Prostate gland (tissue), 2 donors: ENCODE measurements around the gene BANF1. TPM values are rescaled to one million over a fixed set of nuclear protein-coding genes. Genes with fewer than 3 reads are reported as not detected.

Experiments
- DNase-seq: peaks from one replicate; pipeline ENCODE4 v3.0.0-alpha.2; 2019; ENCODE audit warnings: low spot score
- H3K27ac ChIP-seq, 2 donors: fragments of 200-600 bp; sonication (generic); 2 replicates each; pipeline ENCODE4 v1.5.1; 2017 to 2019
- H3K27me3 ChIP-seq: fragments of 200-600 bp; sonication (generic); replicated peaks from 2 replicates; pipeline ENCODE4 v1.5.1; 2019; ENCODE audit not compliant: insufficient read depth
- H3K36me3 ChIP-seq, 2 donors: fragments of 200-600 bp; sonication (generic); 1 replicate in 1 of 2; 2 replicates in 1 of 2; pipeline versions ENCODE4 v1.5.1 to v1.8.1; 2017 to 2019
- H3K4me1 ChIP-seq: fragments of 200-600 bp; sonication (generic); replicated peaks from 2 replicates; pipeline ENCODE4 v1.5.1; 2019
- H3K4me3 ChIP-seq, 2 donors: fragments of 200-600 bp; sonication (generic); 2 replicates each; pipeline ENCODE4 v1.5.1; 2017 to 2019
- H3K9me3 ChIP-seq: fragments of 200-600 bp; sonication (generic); 2 replicates; pipeline ENCODE4 v1.5.1; 2017
- POLR2A ChIP-seq: fragments of 450-650 bp; IDR thresholded peaks from one replicate; pipeline ENCODE4 v1.6.1; 2016; ENCODE audit warnings: antibody characterized with exemption, mild to moderate bottlenecking
- POLR2AphosphoS5 ChIP-seq: sonication (generic); formaldehyde crosslinking; IDR thresholded peaks from one replicate; pipeline ENCODE4 v1.6.1; 2017; ENCODE audit warnings: antibody characterized with exemption
- WGBS: methylation state at CpG from one replicate; pipeline ENCODE4 v1.1.5; 2018; 5-methylcytosine and 5-hydroxymethylcytosine counted together
- intact Hi-C: fragments of 100-400 bp; cut with DNase I; formaldehyde crosslinking; loops from one replicate; pipeline ENCODE4 v1.14.2; 2022
- total RNA-seq, 2 donors: library from RNA; depleted of rRNA; stranded (reverse); fragments of >200 nt; gene quantifications; one replicate each; pipeline ENCODE4 v1.1.0, GENCODE V29; 2016
- TF ChIP-seq, protein P1 (sequence below), 4 experiments: fragments of 200-600 bp in 2 of 4; fragments of 450-650 bp in 2 of 4; sonication (generic) in 2 of 4; IDR thresholded peaks; 1 replicate in 3 of 4; 2 replicates in 1 of 4; pipeline ENCODE4 v1.5.1; 2016 to 2019; ENCODE audit warnings: antibody characterized with exemption in 4 of 4, mild to moderate bottlenecking in 2 of 4, moderate library complexity in 2 of 4

BANF1 gene
- total RNA-seq, 2 donors from 2014 or later = 59.4 to 78.8 TPM

DNA sequence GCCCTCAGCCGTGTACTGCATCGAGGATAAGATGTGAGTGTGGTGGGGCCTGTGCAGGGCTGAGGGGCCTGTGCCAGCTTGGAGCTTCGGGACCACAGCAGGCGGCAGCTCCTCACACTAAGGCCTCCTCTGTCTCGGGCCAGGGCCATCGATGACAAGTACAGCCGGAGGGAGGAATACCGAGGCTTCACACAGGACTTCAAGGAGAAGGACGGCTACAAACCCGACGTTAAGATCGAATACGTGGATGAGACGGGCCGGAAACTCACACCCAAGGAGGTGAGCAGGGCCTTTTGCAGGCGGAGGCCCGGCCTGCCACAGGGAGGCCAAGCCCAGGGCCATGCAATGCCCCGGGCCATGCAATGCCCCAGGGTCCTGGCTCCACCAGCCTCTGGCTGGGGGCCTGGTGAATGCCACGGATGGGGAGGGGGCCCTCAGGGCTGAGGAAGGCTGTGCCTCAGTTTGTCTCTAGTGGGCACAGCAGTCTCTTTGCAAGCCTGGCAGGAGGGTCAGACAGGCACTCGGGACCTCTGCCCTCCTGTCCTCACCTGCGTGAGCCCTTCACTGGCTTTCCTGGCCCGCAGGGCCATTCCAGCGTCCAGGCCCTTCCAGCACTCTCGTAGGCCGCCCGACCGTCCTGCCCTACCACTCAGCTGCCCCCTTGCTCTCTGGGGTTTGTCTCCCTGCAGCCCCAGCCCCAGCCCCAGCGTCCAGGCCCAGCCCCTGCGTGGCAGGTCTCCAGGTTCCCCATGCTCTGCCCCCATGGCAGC lies 24.5 kb upstream of the BANF1 start:
- Histone ChIP-seq H3K4me3 (no peak overlapping the region), H3K27me3 (no peaks in the 10 kb centered on the region), H3K36me3 (peaks cover 2 to 15% of the 10 kb centered on the region in 2 donors), H3K9me3 (no peaks in the 10 kb centered on the region), H3K4me1 (no peaks in the 10 kb centered on the region), H3K27ac (no peak overlapping the region)
- 92% methylated on average over 27 of the region's 29 CpGs for WGBS
- DNase-seq = no peak
- TF ChIP-seq, protein P1, sequence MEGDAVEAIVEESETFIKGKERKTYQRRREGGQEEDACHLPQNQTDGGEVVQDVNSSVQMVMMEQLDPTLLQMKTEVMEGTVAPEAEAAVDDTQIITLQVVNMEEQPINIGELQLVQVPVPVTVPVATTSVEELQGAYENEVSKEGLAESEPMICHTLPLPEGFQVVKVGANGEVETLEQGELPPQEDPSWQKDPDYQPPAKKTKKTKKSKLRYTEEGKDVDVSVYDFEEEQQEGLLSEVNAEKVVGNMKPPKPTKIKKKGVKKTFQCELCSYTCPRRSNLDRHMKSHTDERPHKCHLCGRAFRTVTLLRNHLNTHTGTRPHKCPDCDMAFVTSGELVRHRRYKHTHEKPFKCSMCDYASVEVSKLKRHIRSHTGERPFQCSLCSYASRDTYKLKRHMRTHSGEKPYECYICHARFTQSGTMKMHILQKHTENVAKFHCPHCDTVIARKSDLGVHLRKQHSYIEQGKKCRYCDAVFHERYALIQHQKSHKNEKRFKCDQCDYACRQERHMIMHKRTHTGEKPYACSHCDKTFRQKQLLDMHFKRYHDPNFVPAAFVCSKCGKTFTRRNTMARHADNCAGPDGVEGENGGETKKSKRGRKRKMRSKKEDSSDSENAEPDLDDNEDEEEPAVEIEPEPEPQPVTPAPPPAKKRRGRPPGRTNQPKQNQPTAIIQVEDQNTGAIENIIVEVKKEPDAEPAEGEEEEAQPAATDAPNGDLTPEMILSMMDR (IDR thresholded peaks at IDR 0.05) = no peak
- no peak for TF ChIP-seq POLR2AphosphoS5
- no peak for TF ChIP-seq POLR2A
- intact Hi-C loops = no loop called here

DNA sequence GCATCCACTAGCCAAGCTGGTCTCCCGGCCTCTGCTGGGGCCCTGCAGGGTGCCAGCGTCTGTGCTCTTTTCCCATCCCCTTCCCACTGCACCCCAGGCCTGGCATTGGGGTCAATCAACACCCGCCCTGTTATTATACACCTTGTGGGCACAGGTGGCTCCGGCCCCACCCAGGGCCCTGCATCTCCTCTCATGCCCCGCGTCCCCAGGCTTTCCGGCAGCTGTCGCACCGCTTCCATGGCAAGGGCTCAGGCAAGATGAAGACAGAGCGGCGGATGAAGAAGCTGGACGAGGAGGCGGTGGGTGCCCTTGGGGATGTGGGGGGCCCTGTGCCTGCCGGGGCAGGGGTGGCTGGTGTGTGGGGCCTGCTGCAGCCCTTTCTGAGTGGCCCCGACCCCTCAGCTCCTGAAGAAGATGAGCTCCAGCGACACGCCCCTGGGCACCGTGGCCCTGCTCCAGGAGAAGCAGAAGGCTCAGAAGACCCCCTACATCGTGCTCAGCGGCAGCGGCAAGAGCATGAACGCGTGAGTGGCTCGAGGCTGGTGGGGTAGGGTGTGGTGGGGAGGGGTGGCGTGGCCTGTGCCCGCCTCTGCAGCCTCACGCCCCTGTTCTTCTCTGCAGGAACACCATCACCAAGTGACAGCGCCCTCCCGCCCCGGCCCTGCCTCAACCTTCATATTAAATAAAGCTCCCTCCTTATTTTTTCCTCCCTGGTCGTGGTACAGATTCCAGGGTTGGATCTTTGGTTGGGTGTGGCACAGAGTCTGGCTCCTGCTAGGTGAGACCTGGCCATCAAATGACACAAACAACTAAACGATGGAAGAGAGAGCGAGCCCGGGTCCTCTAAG lies 23.7 kb upstream of the BANF1 start:
- H3K27me3 ChIP-seq = no peaks in the 10 kb centered on the region
- intact Hi-C loops = no loop called here
- no peak for DNase-seq
- 88% methylated on average over 34 of the region's 34 CpGs for WGBS
- H3K27ac ChIP-seq = no peak overlapping the region
- no peak overlapping the region for H3K4me3 ChIP-seq
- TF ChIP-seq POLR2AphosphoS5 = no peak
- TF ChIP-seq POLR2A = no peak
- TF ChIP-seq, protein P1 (IDR thresholded peaks at IDR 0.05) = no peak
- H3K9me3 ChIP-seq = no peaks in the 10 kb centered on the region
- peaks cover 2 to 15% of the 10 kb centered on the region in 2 donors for H3K36me3 ChIP-seq
- H3K4me1 ChIP-seq = no peaks in the 10 kb centered on the region

DNA sequence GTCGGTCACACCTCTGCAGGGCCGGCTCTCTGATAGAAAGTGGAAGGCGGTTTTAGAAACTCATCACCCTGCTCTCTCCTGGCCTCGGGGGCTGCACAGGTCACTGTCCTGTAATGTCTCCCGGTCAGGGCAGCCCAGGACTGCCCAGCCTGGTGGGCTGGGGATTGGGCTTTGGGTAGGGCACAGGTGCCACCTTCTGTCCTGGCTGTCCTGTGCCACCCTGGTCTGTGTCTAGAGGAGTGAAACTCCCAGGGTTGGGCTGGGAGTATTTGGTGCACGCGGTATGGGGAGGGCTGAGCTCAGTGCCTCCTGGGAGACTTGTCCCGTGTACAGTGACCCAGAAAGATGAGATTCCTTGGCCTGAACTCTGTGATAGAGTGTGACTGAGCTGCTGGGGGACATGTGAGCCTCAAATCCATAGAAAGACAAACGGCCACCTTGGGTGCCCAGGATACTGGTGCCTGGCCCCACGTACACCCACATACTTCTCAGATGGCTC lies 23.0 kb upstream of the BANF1 start:
- TF ChIP-seq POLR2A (no peak), POLR2AphosphoS5 (no peak)
- TF ChIP-seq, protein P1 (IDR thresholded peaks at IDR 0.05) = no peak
- DNase-seq = no peak
- H3K27me3 ChIP-seq = no peaks in the 10 kb centered on the region
- intact Hi-C loops = no loop called here
- no peaks in the 10 kb centered on the region for H3K4me1 ChIP-seq
- H3K36me3 ChIP-seq = peaks cover 2 to 15% of the 10 kb centered on the region in 2 donors
- no peaks in the 10 kb centered on the region for H3K9me3 ChIP-seq
- no peak overlapping the region for H3K27ac ChIP-seq
- 90% methylated on average over 10 of the region's 10 CpGs for WGBS
- H3K4me3 ChIP-seq = no peak overlapping the region

DNA sequence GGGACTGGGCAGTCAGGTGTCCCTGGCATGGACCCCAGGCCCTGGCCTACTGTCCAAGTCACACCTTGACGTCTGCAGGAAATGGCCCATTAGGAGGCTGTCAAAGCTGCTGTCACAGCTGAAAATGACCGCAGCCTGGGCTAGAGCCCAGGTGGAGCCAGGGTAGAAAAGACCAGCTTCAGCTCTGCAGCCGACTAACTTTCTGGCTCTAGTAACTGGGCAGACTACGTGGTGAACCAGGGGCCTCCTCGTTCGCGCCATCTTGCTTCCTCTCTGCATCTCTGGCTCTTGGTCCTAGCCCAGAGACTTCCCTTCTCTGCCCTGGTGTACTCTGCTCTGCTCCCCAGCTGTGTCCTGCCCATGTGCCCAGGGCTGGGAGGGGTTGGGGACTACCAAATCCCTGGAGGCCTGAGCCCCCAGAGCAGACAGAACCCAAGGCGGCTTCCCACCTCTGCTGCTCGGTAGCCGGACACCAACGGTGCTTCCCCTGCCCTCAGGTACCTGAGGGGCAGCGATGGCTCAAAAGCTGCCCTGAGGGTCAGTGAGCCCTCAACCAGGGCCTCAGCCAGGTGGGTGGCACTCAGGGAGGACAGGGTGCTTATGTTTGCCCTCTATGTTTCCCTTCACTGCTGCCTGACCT lies 21.1 kb upstream of the BANF1 start:
- H3K36me3 ChIP-seq = peaks cover 2 to 15% of the 10 kb centered on the region in 2 donors
- H3K27me3 ChIP-seq = no peaks in the 10 kb centered on the region
- H3K27ac ChIP-seq = no peak overlapping the region
- H3K4me1 ChIP-seq = no peaks in the 10 kb centered on the region
- WGBS = 77% methylated on average over 12 of the region's 12 CpGs
- no peak for DNase-seq
- H3K4me3 ChIP-seq = no peak overlapping the region
- no peaks in the 10 kb centered on the region for H3K9me3 ChIP-seq
- intact Hi-C loops = loop anchor here (10.0 kb wide), 1 partner anchor 276 kb away; no protein-coding TSS in a partner anchor
- TF ChIP-seq, protein P1 (IDR thresholded peaks at IDR 0.05) = no peak
- TF ChIP-seq POLR2AphosphoS5 (no peak), POLR2A (no peak)
